HFFc6 (cell line): ENCODE results near the gene CCNY. TPM values are rescaled to one million over a fixed set of nuclear protein-coding genes. Genes with fewer than 3 reads are reported as not detected.

ENCODE experiments used
- DNase-seq: peaks from one replicate; pipeline ENCODE4 v3.0.0-alpha.2; 2018
- H3K27ac Mint-ChIP-seq: 2 replicates; pipeline ENCODE4 v1.8.0; 2020; ENCODE audit warnings: mild to moderate bottlenecking, mixed read lengths
- H3K27me3 Mint-ChIP-seq: 2 replicates; pipeline ENCODE4 v1.8.0; 2021; ENCODE audit warnings: mild to moderate bottlenecking, moderate library complexity, mixed read lengths; ENCODE audit not compliant: insufficient read depth
- H3K36me3 Mint-ChIP-seq: 2 replicates; pipeline ENCODE4 v1.8.0; 2021; ENCODE audit warnings: low read depth, mixed read lengths
- H3K4me1 Mint-ChIP-seq: 2 replicates; pipeline ENCODE4 v1.8.0; 2020; ENCODE audit warnings: low read depth, mixed read lengths
- H3K4me3 Mint-ChIP-seq: 2 replicates; pipeline ENCODE4 v1.8.0; 2020; ENCODE audit warnings: mild to moderate bottlenecking, moderate library complexity, mixed read lengths
- H3K9me3 Mint-ChIP-seq: 2 replicates; pipeline ENCODE4 v1.8.0; 2020; ENCODE audit warnings: mild to moderate bottlenecking, mixed read lengths
- total RNA-seq, 6 experiments: library from RNA; stranded (reverse); fragmentation: NEBNext Ultra II Directional; extraction: Animal tissue kit (Norgen Biotek cat#: 25700); gene quantifications; 2 replicates in 1 of 6; 3 replicates in 5 of 6; pipeline ENCODE4 v1.2.3, GENCODE V29; 2021
- TF ChIP-seq, protein P1 (sequence below): fragments of 200-600 bp; sonication (generic); IDR thresholded peaks from 2 replicates; pipeline ENCODE4 v1.5.0; 2021; ENCODE audit warnings: antibody characterized with exemption, mild to moderate bottlenecking

Gene CCNY
- total RNA-seq, 6 experiments from 2014 or later, result 60.0 to 76.6 (median 69.9) TPM

DNA sequence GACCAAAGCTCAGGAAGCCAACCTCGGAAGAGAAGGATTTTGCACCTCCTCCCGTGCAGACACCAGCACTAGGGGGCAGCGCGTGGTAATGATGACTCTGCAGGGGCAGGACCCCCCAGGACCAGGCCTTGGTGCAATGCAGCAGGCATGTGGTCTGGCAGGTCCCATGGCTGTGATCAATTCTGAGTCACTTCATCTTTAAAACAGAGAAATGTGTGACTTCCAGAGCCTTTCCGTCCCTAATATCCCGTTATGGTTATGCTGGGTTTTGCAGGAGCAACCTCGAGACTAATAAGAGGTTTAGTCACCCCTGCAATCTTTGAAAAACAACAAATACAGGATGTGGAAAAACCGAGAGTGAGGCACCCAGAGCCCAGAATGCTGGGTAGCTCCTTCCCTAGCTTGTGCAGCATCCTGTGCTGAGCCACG is 238.6 kb downstream of the CCNY start:
- peak overlapping the region; percentile 6; the same call in 1 of the 2 replicates for H3K4me3 Mint-ChIP-seq
- H3K27me3 Mint-ChIP-seq, result peaks cover 9% of the 10 kb centered on the region
- H3K36me3 Mint-ChIP-seq, result peaks cover 24% of the 10 kb centered on the region
- TF ChIP-seq, protein P1, sequence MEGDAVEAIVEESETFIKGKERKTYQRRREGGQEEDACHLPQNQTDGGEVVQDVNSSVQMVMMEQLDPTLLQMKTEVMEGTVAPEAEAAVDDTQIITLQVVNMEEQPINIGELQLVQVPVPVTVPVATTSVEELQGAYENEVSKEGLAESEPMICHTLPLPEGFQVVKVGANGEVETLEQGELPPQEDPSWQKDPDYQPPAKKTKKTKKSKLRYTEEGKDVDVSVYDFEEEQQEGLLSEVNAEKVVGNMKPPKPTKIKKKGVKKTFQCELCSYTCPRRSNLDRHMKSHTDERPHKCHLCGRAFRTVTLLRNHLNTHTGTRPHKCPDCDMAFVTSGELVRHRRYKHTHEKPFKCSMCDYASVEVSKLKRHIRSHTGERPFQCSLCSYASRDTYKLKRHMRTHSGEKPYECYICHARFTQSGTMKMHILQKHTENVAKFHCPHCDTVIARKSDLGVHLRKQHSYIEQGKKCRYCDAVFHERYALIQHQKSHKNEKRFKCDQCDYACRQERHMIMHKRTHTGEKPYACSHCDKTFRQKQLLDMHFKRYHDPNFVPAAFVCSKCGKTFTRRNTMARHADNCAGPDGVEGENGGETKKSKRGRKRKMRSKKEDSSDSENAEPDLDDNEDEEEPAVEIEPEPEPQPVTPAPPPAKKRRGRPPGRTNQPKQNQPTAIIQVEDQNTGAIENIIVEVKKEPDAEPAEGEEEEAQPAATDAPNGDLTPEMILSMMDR, result peak; percentile 73
- peak; percentile 84 for DNase-seq
- no peaks in the 10 kb centered on the region for H3K9me3 Mint-ChIP-seq
- H3K27ac Mint-ChIP-seq, result peak overlapping the region; percentile 51
- H3K4me1 Mint-ChIP-seq, result peaks cover 32% of the 10 kb centered on the region

DNA sequence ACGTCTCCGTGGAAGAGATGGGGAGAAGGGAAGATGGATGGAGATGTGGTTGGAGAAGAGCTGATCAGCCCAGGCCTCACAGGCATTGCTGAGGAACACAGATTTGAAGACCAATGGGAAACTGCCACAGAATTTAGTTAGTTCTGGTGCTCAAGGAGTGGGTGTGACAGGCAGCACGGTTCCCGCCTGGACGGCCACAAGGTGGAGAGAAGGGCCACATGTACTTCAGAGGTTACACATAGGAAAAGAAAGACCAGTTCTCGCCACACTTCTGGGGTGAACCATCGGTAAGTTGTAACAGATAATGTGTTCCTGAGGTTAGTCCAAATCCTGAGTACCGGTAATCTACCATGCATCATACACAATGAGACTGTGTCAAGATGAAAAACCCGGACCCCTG is 239.3 kb downstream of the CCNY start:
- Mint-ChIP-seq H3K4me1 (peaks cover 32% of the 10 kb centered on the region), H3K27ac (peak overlapping the region; percentile 51), H3K9me3 (no peaks in the 10 kb centered on the region), H3K4me3 (peak overlapping the region; percentile 6; the same call in 1 of the 2 replicates), H3K27me3 (peaks cover 12% of the 10 kb centered on the region), H3K36me3 (peaks cover 24% of the 10 kb centered on the region)
- no peak for DNase-seq
- TF ChIP-seq, protein P1, result no peak

DNA sequence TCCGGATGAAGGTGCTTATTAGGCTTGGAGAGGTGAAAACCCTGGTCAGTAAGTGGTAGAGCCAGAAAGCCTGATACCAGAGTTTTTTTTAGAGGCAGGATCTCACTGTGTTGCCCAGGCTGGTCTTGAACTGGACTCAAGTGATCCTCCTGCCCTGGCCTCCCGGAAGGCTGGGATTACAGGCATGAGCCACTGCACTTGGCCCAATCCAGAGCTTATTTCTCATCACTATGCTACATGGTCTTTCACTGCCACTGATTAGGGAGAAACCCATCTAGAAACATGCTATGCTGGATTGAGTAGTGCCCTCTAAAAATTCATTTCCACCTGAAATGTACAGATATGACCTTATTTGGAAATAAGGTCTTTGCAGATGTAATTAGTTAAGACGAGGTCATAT is 240.4 kb downstream of the CCNY start:
- H3K27me3 Mint-ChIP-seq, result peaks cover 19% of the 10 kb centered on the region
- no peak overlapping the region for H3K4me3 Mint-ChIP-seq
- peaks cover 32% of the 10 kb centered on the region for H3K4me1 Mint-ChIP-seq
- DNase-seq, result no peak
- no peak overlapping the region for H3K27ac Mint-ChIP-seq
- peaks cover 24% of the 10 kb centered on the region for H3K36me3 Mint-ChIP-seq
- TF ChIP-seq, protein P1, result no peak
- H3K9me3 Mint-ChIP-seq, result no peaks in the 10 kb centered on the region

DNA sequence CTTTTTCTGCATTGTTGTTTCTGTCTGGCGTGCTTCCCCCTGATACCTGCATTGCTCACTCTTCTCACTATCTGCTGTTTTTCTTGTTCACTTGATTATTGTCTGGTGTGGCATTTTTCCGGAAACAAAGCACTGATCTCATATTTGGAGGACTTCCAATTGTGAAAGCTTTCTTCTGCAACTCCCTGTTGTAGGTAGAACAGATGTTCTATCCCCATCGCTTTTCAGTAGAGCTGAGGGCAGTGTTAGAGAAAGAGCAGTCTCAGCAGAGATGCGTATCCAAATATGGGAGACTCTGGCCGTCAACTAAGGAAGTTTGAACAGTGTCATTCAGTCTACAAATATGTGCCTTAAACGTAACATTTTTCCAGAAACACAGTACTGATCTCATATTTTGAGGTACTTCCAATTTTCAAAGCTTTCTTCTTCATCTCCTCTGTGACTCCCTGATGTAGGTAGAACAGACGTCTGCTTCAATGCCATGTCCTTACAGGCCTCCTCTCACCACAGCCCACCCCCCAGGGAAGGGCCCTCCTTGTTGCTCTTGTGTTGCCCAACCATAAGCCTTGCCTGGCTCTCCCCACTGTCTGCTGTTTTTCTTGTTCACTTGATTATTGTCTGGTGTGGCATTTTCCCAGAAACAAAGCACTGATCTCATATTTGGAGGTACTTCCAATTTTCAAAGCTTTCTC is 241.8 kb downstream of the CCNY start:
- no peak overlapping the region for H3K27ac Mint-ChIP-seq
- H3K27me3 Mint-ChIP-seq, result peaks cover 19% of the 10 kb centered on the region
- H3K9me3 Mint-ChIP-seq, result no peaks in the 10 kb centered on the region
- no peak for DNase-seq
- peaks cover 32% of the 10 kb centered on the region for H3K4me1 Mint-ChIP-seq
- H3K4me3 Mint-ChIP-seq, result no peak overlapping the region
- H3K36me3 Mint-ChIP-seq, result peaks cover 20% of the 10 kb centered on the region
- TF ChIP-seq, protein P1, result no peak

DNA sequence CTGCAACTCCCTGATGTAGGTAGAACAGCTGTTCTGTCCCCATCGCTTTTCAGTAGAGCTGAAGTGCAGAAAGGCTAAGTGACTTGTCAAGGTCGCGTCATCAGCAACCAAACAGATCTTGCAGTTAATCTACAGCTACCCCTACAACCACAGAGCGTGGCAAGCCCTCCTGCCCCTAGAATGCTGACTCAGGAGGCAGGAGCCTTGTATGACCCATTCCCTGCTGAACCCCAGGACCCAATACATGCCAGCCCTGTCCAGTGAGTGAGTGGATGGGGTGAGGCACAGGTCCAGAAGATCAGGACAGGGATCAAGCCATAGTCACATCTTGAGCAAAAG is 242.3 kb downstream of the CCNY start:
- Mint-ChIP-seq H3K9me3 (no peaks in the 10 kb centered on the region), H3K27me3 (peaks cover 19% of the 10 kb centered on the region), H3K4me3 (no peak overlapping the region), H3K4me1 (peaks cover 32% of the 10 kb centered on the region), H3K27ac (no peak overlapping the region), H3K36me3 (peaks cover 20% of the 10 kb centered on the region)
- TF ChIP-seq, protein P1, result no peak
- no peak for DNase-seq
